HG03442 (cell line): ENCODE measurements around the gene COL23A1.

ENCODE experiments used
- ATAC-seq: cut with Tn5 transposase; IDR thresholded peaks from one replicate; pipeline ENCODE4 v1.9.1; 2021; ENCODE audit warnings: mild to moderate bottlenecking, moderate library complexity; ENCODE audit not compliant: unreplicated experiment

COL23A1 gene

GRCh38 chr5:178295589-178295988, 294.6 kb downstream of the COL23A1 start:
- no peak for ATAC-seq

GRCh38 chr5:178293815-178294214, 296.4 kb downstream of the COL23A1 start:
- ATAC-seq = no peak

- no peak for ATAC-seq
Measured at GRCh38 chr5:178293400-178293799, 296.8 kb downstream of the COL23A1 start.

GRCh38 chr5:178292826-178293205, 297.4 kb downstream of the COL23A1 start:
- ATAC-seq = no peak

- ATAC-seq = no peak
Measured at GRCh38 chr5:178291969-178292825, 298.0 kb downstream of the COL23A1 start.

GRCh38 chr5:178291161-178291561, 299.0 kb downstream of the COL23A1 start:
- ATAC-seq = no peak

GRCh38 chr5:178290376-178290775, 299.8 kb downstream of the COL23A1 start:
- ATAC-seq = no peak

- ATAC-seq = no peak
Measured at GRCh38 chr5:178289438-178289837, 300.8 kb downstream of the COL23A1 start.

GRCh38 chr5:178288401-178289368, 301.5 kb downstream of the COL23A1 start:
- no peak for ATAC-seq

- ATAC-seq = no peak
Measured at GRCh38 chr5:178287791-178288105, 302.4 kb downstream of the COL23A1 start.

GRCh38 chr5:178287091-178287790, 303.0 kb downstream of the COL23A1 start:
- ATAC-seq = no peak

- ATAC-seq = no peak
Measured at GRCh38 chr5:178286226-178287090, 303.7 kb downstream of the COL23A1 start.

- ATAC-seq = no peak
Measured at GRCh38 chr5:178285399-178286225, 304.6 kb downstream of the COL23A1 start.

- ATAC-seq = no peak
Measured at GRCh38 chr5:178284996-178285395, 305.2 kb downstream of the COL23A1 start.

- ATAC-seq = no peak
Measured at GRCh38 chr5:178284093-178284675, 306.0 kb downstream of the COL23A1 start.

GRCh38 chr5:178283520-178283919, 306.7 kb downstream of the COL23A1 start:
- no peak for ATAC-seq

GRCh38 chr5:178282391-178282790, 307.8 kb downstream of the COL23A1 start:
- no peak for ATAC-seq

- ATAC-seq = no peak
Measured at GRCh38 chr5:178281331-178281730, 308.9 kb downstream of the COL23A1 start.

- no peak for ATAC-seq
Measured at GRCh38 chr5:178280631-178281030, 309.6 kb downstream of the COL23A1 start.
